ENCODE data around the gene HPS1. TPM values are rescaled to one million over a fixed set of nuclear protein-coding genes. Genes with fewer than 3 reads are reported as not detected.

The HPS1 gene
- total RNA-seq, 1 experiment from 2014 or later = 47.4 TPM

DNA sequence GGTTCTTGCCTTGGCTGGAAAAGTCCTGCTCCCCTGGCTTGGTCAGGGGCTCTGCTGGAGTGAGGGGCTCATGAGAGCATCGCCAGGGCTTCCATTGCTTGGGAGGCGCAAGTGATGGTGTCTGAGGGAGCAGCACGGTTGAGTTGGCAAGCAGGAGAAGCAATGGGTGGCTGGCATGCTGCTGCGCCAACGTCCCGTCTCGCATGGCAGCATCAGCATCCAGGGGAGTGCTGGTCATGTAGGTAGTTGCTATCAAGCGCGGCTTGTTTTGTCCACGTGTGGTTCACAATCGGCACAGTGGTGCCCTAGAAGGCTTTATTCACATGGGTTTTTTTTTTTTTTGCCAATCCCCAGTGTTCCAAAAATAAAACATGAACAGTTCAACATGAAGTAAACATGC lies 35.6 kb downstream of the HPS1 start:
- peaks cover 7% of the 10 kb centered on the region for H3K23me2 ChIP-seq (ENCODE audit: insufficient read length, low read depth, low read length, poor library complexity, severe bottlenecking)
- TF ChIP-seq CTCF (conservative IDR thresholded peaks at IDR 0.05) = no peak
- no peak overlapping the region for H4K5ac ChIP-seq (ENCODE audit: insufficient read length, low read depth, low read length)
- H2BK12ac ChIP-seq (ENCODE audit: insufficient read length, low read depth, low read length) = no peak overlapping the region
- H3K27ac ChIP-seq (ENCODE audit: insufficient read length, low read depth, low read length) = no peak overlapping the region
- H3K4me1 ChIP-seq (ENCODE audit: insufficient read depth, low read length) = peaks cover 6% of the 10 kb centered on the region; the same call in 1 of the 2 replicates
- H2BK20ac ChIP-seq (ENCODE audit: low read depth, low read length, poor library complexity, severe bottlenecking) = no peak overlapping the region
- no peak overlapping the region for H3K9ac ChIP-seq (ENCODE audit: extremely low read depth, insufficient read length, low read length)
- no peak overlapping the region for H3K23ac ChIP-seq (ENCODE audit: insufficient read length, low read depth, low read length)
- H3K79me2 ChIP-seq (ENCODE audit: insufficient read depth, low read length) = no peaks in the 10 kb centered on the region
- H4K20me1 ChIP-seq (ENCODE audit: control insufficient read depth, insufficient read depth, insufficient read length) = no peaks in the 10 kb centered on the region
- no peak overlapping the region for H3K18ac ChIP-seq (ENCODE audit: insufficient read length, low read depth, low read length)
- no peak overlapping the region; the same call in 1 of the 2 replicates for H3K14ac ChIP-seq (ENCODE audit: insufficient read depth, low read length)
- H3K4ac ChIP-seq (ENCODE audit: low read depth, low read length) = no peak overlapping the region
- H2BK15ac ChIP-seq (ENCODE audit: low read depth, low read length) = no peak overlapping the region
- H3K9me3 ChIP-seq (ENCODE audit: control insufficient read depth, low read depth, low read length) = no peaks in the 10 kb centered on the region
- peaks cover 15% of the 10 kb centered on the region in 2 experiments for H3K4me1 Mint-ChIP-seq
- no peak overlapping the region for H4K91ac ChIP-seq (ENCODE audit: insufficient read length, low read depth, low read length)
- H3K27me3 ChIP-seq (ENCODE audit: insufficient read depth, low read length) = no peaks in the 10 kb centered on the region
- no peak overlapping the region for H3T11ph ChIP-seq (ENCODE audit: low read length)
- H3K27ac Mint-ChIP-seq = peak overlapping the region in 1 of 3 experiments; percentile 87; a peak in 1 of 7 replicates
- no peak overlapping the region for H2AK5ac ChIP-seq (ENCODE audit: insufficient read length, low read length)
- H3K4me3 Mint-ChIP-seq = no peak overlapping the region
- H2BK120ac ChIP-seq (ENCODE audit: low read depth, low read length, poor library complexity, severe bottlenecking) = no peak overlapping the region
- no peaks in the 10 kb centered on the region for H3K9me3 Mint-ChIP-seq
- H2BK5ac ChIP-seq (ENCODE audit: insufficient read length, low read length) = no peak overlapping the region
- no peak overlapping the region for H4K8ac ChIP-seq (replicated peaks; ENCODE audit: insufficient read length, low read depth, low read length)
- no peak overlapping the region for H3K4me2 ChIP-seq (ENCODE audit: insufficient read depth, insufficient read length, low read length)
- no peaks in the 10 kb centered on the region for H3K79me1 ChIP-seq (ENCODE audit: insufficient read depth, low read depth, low read length, poor library complexity, severe bottlenecking)
- DNase-seq = no peak
- no peaks in the 10 kb centered on the region; the same call in 1 of the 2 replicates for H3K27me3 Mint-ChIP-seq (ENCODE audit: low read depth)
- no peak overlapping the region for H2AFZ ChIP-seq (ENCODE audit: low read length)
- WGBS (ENCODE audit: extremely low coverage, insufficient read length, low lambda C conversion rate) = no CpG with 5 or more reads among the region's 11 CpGs
- no peaks in the 10 kb centered on the region for H3K36me3 Mint-ChIP-seq (ENCODE audit: insufficient read depth in 1 of 3, low read depth in 3 of 3)
- H3K56ac ChIP-seq (ENCODE audit: insufficient read length, low read depth, low read length) = no peak overlapping the region
